ENCODE measurements around the gene SLC25A21.
A peak's percentile ranks its signal among the peaks of the same experiment; 100 is the strongest.
"Not testable (repeated sequence)": the region's sequence is repeated elsewhere in the genome, so short reads cannot be mapped to it uniquely, and the experiment has no call there.

The SLC25A21 gene

GRCh38 chr14:37186865-37187264 is 14.5 kb upstream of the SLC25A21 start:
- no peak for DNase-seq (ENCODE audit: low spot score)

- DNase-seq (ENCODE audit: low spot score): no peak
Measured at GRCh38 chr14:37185670-37186069, 13.3 kb upstream of the SLC25A21 start.

GRCh38 chr14:37184520-37184919 is 12.1 kb upstream of the SLC25A21 start:
- DNase-seq (ENCODE audit: low spot score): not testable (repeated sequence)

GRCh38 chr14:37181441-37181840 is 9.0 kb upstream of the SLC25A21 start:
- no peak for DNase-seq (ENCODE audit: low spot score)

- not testable (repeated sequence) for DNase-seq (ENCODE audit: low spot score)
Measured at GRCh38 chr14:37180886-37181285, 8.5 kb upstream of the SLC25A21 start.

- peak; percentile 38 for DNase-seq (ENCODE audit: low spot score)
Measured at GRCh38 chr14:37179896-37180502, 7.6 kb upstream of the SLC25A21 start.

- no peak for DNase-seq (ENCODE audit: low spot score)
Measured at GRCh38 chr14:37172936-37173614, 669 bp upstream of the SLC25A21 start.

- no peak for DNase-seq (ENCODE audit: low spot score)
Measured at GRCh38 chr14:37171678-37172023, 755 bp downstream of the SLC25A21 start.

GRCh38 chr14:37170993-37171392 is 1.4 kb downstream of the SLC25A21 start:
- DNase-seq (ENCODE audit: low spot score): no peak

- DNase-seq (ENCODE audit: low spot score): no peak
Measured at GRCh38 chr14:37170237-37170636, 2.2 kb downstream of the SLC25A21 start.

GRCh38 chr14:37168721-37169120 is 3.7 kb downstream of the SLC25A21 start:
- no peak for DNase-seq (ENCODE audit: low spot score)

- no peak for DNase-seq (ENCODE audit: low spot score)
Measured at GRCh38 chr14:37167151-37168047, 5.0 kb downstream of the SLC25A21 start.

GRCh38 chr14:37165794-37166193 is 6.6 kb downstream of the SLC25A21 start:
- DNase-seq (ENCODE audit: low spot score): no peak

GRCh38 chr14:37162307-37162706 is 10.1 kb downstream of the SLC25A21 start:
- not testable (repeated sequence) for DNase-seq (ENCODE audit: low spot score)

GRCh38 chr14:37157987-37158386 is 14.4 kb downstream of the SLC25A21 start:
- DNase-seq (ENCODE audit: low spot score): no peak

- DNase-seq (ENCODE audit: low spot score): no peak
Measured at GRCh38 chr14:37153483-37153882, 18.9 kb downstream of the SLC25A21 start.

GRCh38 chr14:37153005-37153404 is 19.4 kb downstream of the SLC25A21 start:
- DNase-seq (ENCODE audit: low spot score): no peak

- DNase-seq (ENCODE audit: low spot score): peak; percentile 48
Measured at GRCh38 chr14:37150414-37150813, 22.0 kb downstream of the SLC25A21 start.

- no peak for DNase-seq (ENCODE audit: low spot score)
Measured at GRCh38 chr14:37147310-37147880, 25.0 kb downstream of the SLC25A21 start.

GRCh38 chr14:37146438-37146837 is 26.0 kb downstream of the SLC25A21 start:
- DNase-seq (ENCODE audit: low spot score): not testable (repeated sequence)

- DNase-seq (ENCODE audit: low spot score): no peak
Measured at GRCh38 chr14:37145395-37145794, 27.0 kb downstream of the SLC25A21 start.

- no peak for DNase-seq (ENCODE audit: low spot score)
Measured at GRCh38 chr14:37144729-37145363, 27.6 kb downstream of the SLC25A21 start.
